Stimulated activated CD4-positive, alpha-beta T cell treated with anti-CD3 and anti-CD28 coated beads, TNF-alpha, amount 100 ng/mL, for 1 hour (primary cell): ENCODE results near the gene CNTNAP4.

Experiments
- DNase-seq, 3 donors: peaks; one replicate each; pipeline ENCODE4 v3.0.0-alpha.2; 2020; ENCODE audit warnings: low read depth in 3 of 3, low spot score in 1 of 3

Gene CNTNAP4

GRCh38 chr16:76486740-76487139 is 209.5 kb downstream of the CNTNAP4 start:
- no peak for DNase-seq

- no peak for DNase-seq
These were observed 210.3 kb downstream of the CNTNAP4 start for GRCh38 chr16:76487411-76488064.

GRCh38 chr16:76488065-76488417 is 210.8 kb downstream of the CNTNAP4 start:
- no peak for DNase-seq

- DNase-seq: no peak
These were observed 212.9 kb downstream of the CNTNAP4 start for GRCh38 chr16:76490036-76490639.

- no peak for DNase-seq
These were observed 222.8 kb downstream of the CNTNAP4 start for GRCh38 chr16:76500006-76500405.

GRCh38 chr16:76502063-76502462 is 224.9 kb downstream of the CNTNAP4 start:
- no peak for DNase-seq

GRCh38 chr16:76502555-76502954 is 225.4 kb downstream of the CNTNAP4 start:
- no peak for DNase-seq

- no peak for DNase-seq
These were observed 225.9 kb downstream of the CNTNAP4 start for GRCh38 chr16:76503091-76503490.

GRCh38 chr16:76511203-76511602 is 234.0 kb downstream of the CNTNAP4 start:
- no peak for DNase-seq

GRCh38 chr16:76518781-76519180 is 241.6 kb downstream of the CNTNAP4 start:
- no peak for DNase-seq

- no peak for DNase-seq
These were observed 247.2 kb downstream of the CNTNAP4 start for GRCh38 chr16:76524356-76524755.

- no peak for DNase-seq
These were observed 247.6 kb downstream of the CNTNAP4 start for GRCh38 chr16:76524769-76525168.

GRCh38 chr16:76527244-76527643 is 250.0 kb downstream of the CNTNAP4 start:
- DNase-seq: no peak

- DNase-seq: no peak
These were observed 251.9 kb downstream of the CNTNAP4 start for GRCh38 chr16:76529120-76529519.

GRCh38 chr16:76531236-76531635 is 254.0 kb downstream of the CNTNAP4 start:
- no peak for DNase-seq

GRCh38 chr16:76532188-76532973 is 255.2 kb downstream of the CNTNAP4 start:
- no peak for DNase-seq

GRCh38 chr16:76539609-76540008 is 262.4 kb downstream of the CNTNAP4 start:
- no peak for DNase-seq

GRCh38 chr16:76541070-76541469 is 263.9 kb downstream of the CNTNAP4 start:
- DNase-seq: no peak

GRCh38 chr16:76565542-76565941 is 288.3 kb downstream of the CNTNAP4 start:
- no peak for DNase-seq

GRCh38 chr16:76571755-76572154 is 294.6 kb downstream of the CNTNAP4 start:
- DNase-seq: no peak

- no peak for DNase-seq
These were observed 296.1 kb downstream of the CNTNAP4 start for GRCh38 chr16:76573281-76573680.

- DNase-seq: no peak
These were observed 297.4 kb downstream of the CNTNAP4 start for GRCh38 chr16:76574651-76575050.
